Urothelium cell line (cell line): ENCODE results near the gene KDM8.

ENCODE experiments used
- DNase-seq: peaks from one replicate; pipeline ENCODE4 v3.0.0; 2011; ENCODE audit warnings: low spot score, mixed read lengths
- FAIRE-seq: peaks from 2 replicates; lab custom pipeline; 2011; peaks lifted over from hg19 to GRCh38; lab: Jason Lieb, UNC

The KDM8 gene

DNA sequence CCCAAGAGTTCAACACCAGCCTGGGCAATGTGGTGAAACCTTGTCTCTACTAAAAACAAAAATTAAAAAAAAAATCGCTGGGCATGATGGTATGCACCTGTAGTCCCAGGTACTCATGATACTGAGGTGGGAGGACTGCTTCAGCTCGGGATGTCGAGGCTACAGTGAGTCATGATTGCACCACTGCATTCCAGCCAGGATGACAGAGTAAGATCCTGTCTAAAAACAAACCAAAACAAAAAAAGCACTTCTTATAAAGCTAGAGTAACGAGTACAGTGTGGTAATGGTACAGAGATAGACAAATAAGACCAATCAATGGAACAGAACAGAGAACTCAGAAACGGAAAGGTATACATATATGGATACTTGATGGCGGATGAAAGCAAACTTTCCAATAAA is 60.8 kb downstream of the KDM8 start:
- DNase-seq: no peak
- no peak for FAIRE-seq

DNA sequence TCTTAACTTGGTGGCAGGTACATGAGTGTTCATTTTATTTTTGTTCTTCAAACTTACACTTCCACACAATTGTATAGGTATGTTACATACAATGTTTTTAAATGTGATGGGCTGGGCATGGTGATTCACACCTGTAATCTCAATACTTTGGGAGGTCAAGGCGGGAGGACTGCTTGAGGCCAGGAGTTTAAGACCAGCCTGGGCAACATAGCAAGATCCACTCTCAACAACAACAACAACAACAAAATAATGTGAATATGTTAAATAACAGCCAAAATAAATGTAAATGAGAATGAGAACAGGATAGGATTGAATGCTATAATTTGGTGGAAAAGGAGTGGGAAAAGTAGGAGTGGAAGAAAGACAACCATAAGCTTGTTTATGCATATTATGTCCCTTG is 62.7 kb downstream of the KDM8 start:
- FAIRE-seq (no peak), DNase-seq (no peak)

DNA sequence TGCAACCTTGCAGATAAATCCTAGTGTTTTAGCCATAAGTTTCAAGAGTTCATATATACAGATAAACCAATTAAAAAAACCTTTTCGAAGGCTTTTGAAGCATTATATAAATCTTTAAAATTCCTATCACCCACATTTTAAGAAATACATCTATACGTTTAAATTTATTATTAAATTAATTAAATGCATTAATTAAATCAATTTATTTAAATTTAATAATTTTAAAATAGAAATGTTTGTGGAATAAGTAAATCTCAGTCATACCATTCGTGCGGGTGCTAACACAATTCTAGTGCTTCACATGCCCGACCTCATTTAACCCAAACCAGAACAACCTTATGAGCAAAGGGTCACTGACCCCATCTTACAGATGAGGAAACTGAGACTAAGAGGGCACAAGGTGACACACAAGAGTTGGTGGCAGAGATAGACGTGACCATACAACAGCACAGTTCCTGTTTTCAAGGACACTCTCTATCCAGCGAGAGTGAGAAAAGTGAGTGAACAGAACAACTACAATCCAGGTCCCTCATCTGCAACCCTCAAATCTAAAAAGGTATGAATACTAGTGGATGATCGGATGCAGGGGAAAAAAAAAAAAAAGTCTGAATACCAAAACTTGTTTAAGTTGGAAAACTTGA is 63.8 kb downstream of the KDM8 start:
- DNase-seq (no peak), FAIRE-seq (no peak)

DNA sequence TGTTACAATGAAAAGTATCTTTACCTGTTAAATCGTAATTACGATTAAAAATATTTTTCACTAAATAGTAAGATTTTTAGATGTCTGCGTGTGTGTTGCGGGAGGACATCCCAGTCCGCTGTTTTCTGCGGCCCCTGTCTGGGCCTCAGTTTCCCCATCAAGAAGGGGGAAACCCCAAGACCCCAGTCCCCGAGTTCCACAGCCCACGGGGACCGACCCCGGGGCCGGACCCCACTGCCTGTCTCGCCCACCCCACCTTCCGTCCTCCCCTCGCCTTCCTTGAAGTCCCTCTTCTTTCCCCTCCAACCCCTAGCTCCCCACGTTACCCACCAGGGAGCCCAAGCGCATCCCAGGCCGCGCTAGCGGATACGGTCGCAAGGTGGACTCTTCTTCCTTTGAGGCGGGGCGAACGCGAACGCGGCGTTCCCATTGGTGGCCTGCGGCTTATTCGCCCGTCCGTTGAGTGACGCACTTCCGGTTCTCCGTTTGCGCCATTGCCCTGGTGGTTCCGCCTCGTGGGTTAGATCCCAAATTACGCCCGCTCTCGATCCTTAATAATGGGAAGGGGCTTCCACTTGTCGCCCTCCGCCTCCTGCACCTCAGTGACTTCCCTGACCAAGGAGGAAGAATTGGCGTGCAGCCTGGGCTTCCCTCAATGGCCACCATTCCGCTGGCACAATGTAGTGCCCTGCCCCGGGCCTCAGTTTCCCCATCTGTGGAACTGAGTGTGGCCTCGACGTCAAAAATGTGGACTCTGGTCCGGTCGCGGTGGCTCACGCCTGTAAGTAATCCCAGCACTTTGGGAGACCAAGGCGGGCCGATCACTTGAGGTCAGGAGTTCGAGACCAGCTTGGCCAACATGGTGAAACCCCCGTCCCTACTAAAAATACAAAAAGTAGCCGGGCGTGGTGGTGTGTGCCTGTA is 65.3 kb downstream of the KDM8 start, which contains the start of gene NSMCE1:
Gene NSMCE1, minus strand, starts transcription at position 397 of the 924 bp plus-strand sequence. CDS start 11,202 bp downstream, outside the sequence.
- FAIRE-seq (no peak), DNase-seq (peak; percentile 95)

DNA sequence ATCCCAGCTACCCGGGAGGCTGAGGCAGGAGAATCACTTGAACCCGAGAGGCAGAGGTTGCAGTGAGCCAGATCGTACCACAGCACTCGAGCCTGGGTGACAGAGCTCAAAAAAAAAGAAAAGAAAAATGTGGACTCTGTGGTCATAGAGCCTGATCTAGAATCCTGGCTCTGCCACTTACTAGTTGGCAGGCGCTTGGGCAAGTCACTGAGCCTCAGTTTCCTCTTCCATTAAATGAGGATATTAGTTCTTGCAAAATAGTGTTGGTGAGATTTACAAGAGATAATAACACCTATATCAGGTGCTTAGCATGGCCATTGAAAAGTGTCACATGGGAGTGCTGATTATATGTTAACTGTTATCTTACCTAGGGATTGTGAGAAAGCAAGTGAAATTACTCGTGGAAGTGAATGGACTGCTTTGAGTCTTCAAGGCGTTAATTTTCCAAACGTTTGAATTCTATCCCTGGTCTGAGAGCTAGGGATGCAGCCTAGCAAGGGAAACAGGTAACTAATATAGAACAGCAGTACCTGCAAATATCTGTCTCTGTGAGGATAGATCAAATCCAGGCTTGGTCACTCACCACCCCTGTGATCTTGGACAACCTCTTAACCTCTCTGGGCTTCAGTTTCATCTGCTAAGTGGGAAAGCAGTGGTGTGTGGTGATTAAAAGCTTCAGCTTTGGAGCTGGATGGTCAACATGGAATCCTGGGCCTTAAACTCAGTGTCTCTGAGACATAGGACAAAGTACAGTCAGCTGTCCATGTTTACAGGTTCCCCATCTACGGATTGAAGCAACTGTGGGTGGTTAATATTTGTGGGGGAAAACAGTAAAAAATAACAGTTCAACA is 66.2 kb downstream of the KDM8 start:
- no peak for DNase-seq
- no peak for FAIRE-seq

DNA sequence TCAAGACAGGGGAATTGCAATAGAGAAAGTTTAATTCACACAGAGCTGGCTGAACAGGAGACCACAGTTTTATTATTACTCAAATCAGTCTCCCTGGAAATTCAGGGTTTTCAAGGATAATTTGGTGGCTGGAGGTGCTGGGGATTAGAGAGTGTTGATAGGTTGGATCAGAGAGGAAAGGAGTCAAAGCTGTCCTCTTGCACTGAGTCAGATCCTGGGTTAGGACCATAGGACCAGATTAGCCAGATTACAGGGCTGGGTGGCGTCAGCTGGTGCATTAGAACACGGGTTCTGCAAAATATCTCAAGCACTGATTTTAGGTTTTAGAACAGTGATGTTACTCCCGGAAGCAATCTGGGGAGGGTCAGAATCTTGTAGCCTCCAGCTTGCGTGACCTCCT is 67.0 kb downstream of the KDM8 start:
- DNase-seq: no peak
- FAIRE-seq: no peak
